GM23338 (cell line): Measurements from ENCODE around the gene NOC3L. TPM values are rescaled to one million over a fixed set of nuclear protein-coding genes. Genes with fewer than 3 reads are reported as not detected.

ENCODE experiments used
- ATAC-seq: fragments of 200-7000 bp; cut with Tn5 transposase; 3 replicates; pipeline ENCODE4 v1.9.1; 2020
- DNase-seq: peaks from one replicate; pipeline ENCODE4 v3.0.0-alpha.2; 2015; ENCODE audit warnings: low spot score
- H2AFZ ChIP-seq: fragments of 200-600 bp; sonication (generic); 2 replicates; pipeline ENCODE4 v1.8.0; 2016; ENCODE audit warnings: antibody characterized with exemption, mild to moderate bottlenecking, moderate library complexity
- H3F3A ChIP-seq: fragments of 200-600 bp; sonication (generic); replicated peaks from 2 replicates; pipeline ENCODE4 v1.8.0; 2017; ENCODE audit warnings: antibody characterized with exemption, mixed run types, low read depth
- H3K27ac ChIP-seq: fragments of 200-600 bp; sonication (generic); 2 replicates; pipeline ENCODE4 v1.6.1; 2016; ENCODE audit warnings: low read depth
- H3K27me3 ChIP-seq: fragments of 200-600 bp; sonication (generic); 2 replicates; pipeline ENCODE4 v1.8.0; 2016; ENCODE audit warnings: mild to moderate bottlenecking, mixed run types, moderate library complexity; ENCODE audit not compliant: insufficient read depth
- H3K36me3 ChIP-seq: fragments of 200-600 bp; sonication (generic); 2 replicates; pipeline ENCODE4 v1.8.0; 2016; ENCODE audit warnings: mild to moderate bottlenecking; ENCODE audit not compliant: insufficient read depth
- H3K4me1 ChIP-seq: fragments of 200-600 bp; sonication (generic); 2 replicates; pipeline ENCODE4 v1.8.0; 2016; ENCODE audit warnings: mild to moderate bottlenecking, moderate library complexity; ENCODE audit not compliant: insufficient read depth
- H3K4me2 ChIP-seq: fragments of 200-600 bp; sonication (generic); 2 replicates; pipeline ENCODE4 v1.7.1; 2017; ENCODE audit warnings: mixed run types
- H3K4me3 ChIP-seq: fragments of 200-600 bp; sonication (generic); 2 replicates; pipeline ENCODE4 v1.6.1; 2016; ENCODE audit warnings: mixed run types
- H3K79me2 ChIP-seq: fragments of 200-600 bp; sonication (generic); replicated peaks from 2 replicates; pipeline ENCODE4 v1.8.0; 2017; ENCODE audit warnings: mild to moderate bottlenecking; ENCODE audit not compliant: insufficient read depth
- H3K9me2 ChIP-seq: fragments of 200-600 bp; sonication (generic); 2 replicates; pipeline ENCODE4 v1.8.0; 2017; ENCODE audit not compliant: insufficient read depth
- H4K20me1 ChIP-seq: fragments of 200-600 bp; sonication (generic); replicated peaks from 2 replicates; pipeline ENCODE4 v1.8.0; 2017; ENCODE audit warnings: mild to moderate bottlenecking; ENCODE audit not compliant: insufficient read depth
- H3K27ac Mint-ChIP-seq: 2 replicates; pipeline ENCODE4 v1.8.0; 2020; ENCODE audit warnings: inconsistent platforms, mild to moderate bottlenecking, moderate library complexity, mixed read lengths
- H3K27me3 Mint-ChIP-seq: 3 replicates; pipeline ENCODE4 v1.8.0; 2022; ENCODE audit warnings: low read depth, mild to moderate bottlenecking, moderate library complexity, mixed read lengths, inconsistent platforms; ENCODE audit not compliant: insufficient read depth, poor library complexity
- H3K36me3 Mint-ChIP-seq: 3 replicates; pipeline ENCODE4 v1.8.0; 2021; ENCODE audit warnings: low read depth, mild to moderate bottlenecking, inconsistent platforms, moderate library complexity, mixed read lengths
- H3K4me1 Mint-ChIP-seq: 3 replicates; pipeline ENCODE4 v1.8.0; 2020; ENCODE audit warnings: mild to moderate bottlenecking, inconsistent platforms, mixed read lengths
- H3K4me3 Mint-ChIP-seq: 3 replicates; pipeline ENCODE4 v1.8.0; 2021; ENCODE audit warnings: moderate library complexity, mild to moderate bottlenecking, inconsistent platforms, mixed read lengths
- H3K9me3 Mint-ChIP-seq: 3 replicates; pipeline ENCODE4 v1.8.0; 2020; ENCODE audit warnings: moderate library complexity, mild to moderate bottlenecking, inconsistent platforms, mixed read lengths
- CREB1 ChIP-seq: fragments of 250-450 bp; sonication (Bioruptor Pico); IDR thresholded peaks from 2 replicates; pipeline ENCODE4 v1.5.0; 2020; ENCODE audit warnings: low read depth, mild to moderate bottlenecking, moderate library complexity
- ETS1 ChIP-seq: IDR thresholded peaks from 2 replicates; pipeline ENCODE4 v1.6.1; 2016; ENCODE audit warnings: antibody characterized with exemption
- EZH2phosphoT487 ChIP-seq: fragments of 200-600 bp; sonication (generic); IDR thresholded peaks from one replicate; pipeline ENCODE4 v1.8.1; 2018; ENCODE audit warnings: antibody characterized with exemption; ENCODE audit not compliant: unreplicated experiment
- NANOG ChIP-seq: IDR thresholded peaks from 2 replicates; pipeline ENCODE4 v1.6.1; 2016; ENCODE audit warnings: antibody characterized with exemption, borderline replicate concordance
- POLR2AphosphoS5 ChIP-seq: IDR thresholded peaks from 2 replicates; pipeline ENCODE4 v1.6.1; 2016; ENCODE audit warnings: antibody characterized with exemption, low read depth
- REST ChIP-seq: IDR thresholded peaks from one replicate; pipeline ENCODE4 v1.6.1; 2018; ENCODE audit warnings: antibody characterized with exemption; ENCODE audit not compliant: unreplicated experiment
- STAT1 ChIP-seq: IDR thresholded peaks from one replicate; pipeline ENCODE4 v1.6.1; 2016; ENCODE audit warnings: antibody characterized with exemption; ENCODE audit not compliant: unreplicated experiment
- ZNF114 ChIP-seq: fragments of 250-450 bp; sonication (Bioruptor Pico); IDR thresholded peaks from 2 replicates; pipeline ENCODE4 v1.5.0; 2020; ENCODE audit warnings: mild to moderate bottlenecking, moderate library complexity
- polyA plus RNA-seq: library from polyadenylated mRNA; unstranded; fragments of >200 nt; fragmentation: Nextera tagmentation; extraction: Ambion mirVana; gene quantifications from 2 replicates; pipeline ENCODE4 v1.2.1, GENCODE V29; 2016
- total RNA-seq: library from RNA; depleted of rRNA; stranded (reverse); fragments of >200 nt; shearing (Covaris generic); gene quantifications from 2 replicates; pipeline ENCODE4 v1.2.3, GENCODE V29; 2014
- TF ChIP-seq, protein P1 (sequence below), 2 experiments: fragments of 200-600 bp in 1 of 2; sonication (generic) in 1 of 2; conservative IDR thresholded peaks; 2 replicates each; pipeline versions ENCODE4 v1.5.1 to v1.6.1; 2016 to 2017; ENCODE audit warnings: antibody characterized with exemption in 2 of 2, low read depth in 2 of 2, mild to moderate bottlenecking in 2 of 2, moderate library complexity in 1 of 2

Gene NOC3L
- total and polyA plus RNA-seq, 2 experiments from 2014 or later: 43.1 to 62.1 TPM

- H3K4me1 ChIP-seq: peaks cover 14% of the 10 kb centered on the region; the same call in 1 of the 2 replicates
- no peaks in the 10 kb centered on the region for H4K20me1 ChIP-seq
- H3F3A ChIP-seq: no peaks in the 10 kb centered on the region
- no peak for DNase-seq
- H3K27ac ChIP-seq: no peak overlapping the region
- TF ChIP-seq ZNF114 (CRISPR knock-in tag) (no peak), STAT1 (no peak), REST (no peak), CREB1 (no peak), POLR2AphosphoS5 (no peak), EZH2phosphoT487 (no peak), NANOG (no peak)
- TF ChIP-seq, protein P1, sequence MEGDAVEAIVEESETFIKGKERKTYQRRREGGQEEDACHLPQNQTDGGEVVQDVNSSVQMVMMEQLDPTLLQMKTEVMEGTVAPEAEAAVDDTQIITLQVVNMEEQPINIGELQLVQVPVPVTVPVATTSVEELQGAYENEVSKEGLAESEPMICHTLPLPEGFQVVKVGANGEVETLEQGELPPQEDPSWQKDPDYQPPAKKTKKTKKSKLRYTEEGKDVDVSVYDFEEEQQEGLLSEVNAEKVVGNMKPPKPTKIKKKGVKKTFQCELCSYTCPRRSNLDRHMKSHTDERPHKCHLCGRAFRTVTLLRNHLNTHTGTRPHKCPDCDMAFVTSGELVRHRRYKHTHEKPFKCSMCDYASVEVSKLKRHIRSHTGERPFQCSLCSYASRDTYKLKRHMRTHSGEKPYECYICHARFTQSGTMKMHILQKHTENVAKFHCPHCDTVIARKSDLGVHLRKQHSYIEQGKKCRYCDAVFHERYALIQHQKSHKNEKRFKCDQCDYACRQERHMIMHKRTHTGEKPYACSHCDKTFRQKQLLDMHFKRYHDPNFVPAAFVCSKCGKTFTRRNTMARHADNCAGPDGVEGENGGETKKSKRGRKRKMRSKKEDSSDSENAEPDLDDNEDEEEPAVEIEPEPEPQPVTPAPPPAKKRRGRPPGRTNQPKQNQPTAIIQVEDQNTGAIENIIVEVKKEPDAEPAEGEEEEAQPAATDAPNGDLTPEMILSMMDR (conservative IDR thresholded peaks at IDR 0.05; ENCODE audit: low read depth in 2 of 2): no peak
- H3K36me3 ChIP-seq: no peaks in the 10 kb centered on the region
- no peaks in the 10 kb centered on the region for H3K79me2 ChIP-seq
- H3K9me2 ChIP-seq: peaks cover 7% of the 10 kb centered on the region; the same call in 1 of the 2 replicates
- H3K4me1 Mint-ChIP-seq: peaks cover 16% of the 10 kb centered on the region
- no peak overlapping the region for H3K4me2 ChIP-seq
- H3K9me3 Mint-ChIP-seq: no peaks in the 10 kb centered on the region
- H3K4me3 ChIP-seq: no peak overlapping the region
- peaks cover 3% of the 10 kb centered on the region for H3K27me3 Mint-ChIP-seq
- H3K4me3 Mint-ChIP-seq: no peak overlapping the region
- ATAC-seq: no peak
- H2AFZ ChIP-seq: no peak overlapping the region
- H3K36me3 Mint-ChIP-seq: no peaks in the 10 kb centered on the region
- H3K27ac Mint-ChIP-seq: no peak overlapping the region
- no peaks in the 10 kb centered on the region for H3K27me3 ChIP-seq
These were observed 70.2 kb downstream of the NOC3L start for GRCh38 chr10:94292434-94293090.

DNA sequence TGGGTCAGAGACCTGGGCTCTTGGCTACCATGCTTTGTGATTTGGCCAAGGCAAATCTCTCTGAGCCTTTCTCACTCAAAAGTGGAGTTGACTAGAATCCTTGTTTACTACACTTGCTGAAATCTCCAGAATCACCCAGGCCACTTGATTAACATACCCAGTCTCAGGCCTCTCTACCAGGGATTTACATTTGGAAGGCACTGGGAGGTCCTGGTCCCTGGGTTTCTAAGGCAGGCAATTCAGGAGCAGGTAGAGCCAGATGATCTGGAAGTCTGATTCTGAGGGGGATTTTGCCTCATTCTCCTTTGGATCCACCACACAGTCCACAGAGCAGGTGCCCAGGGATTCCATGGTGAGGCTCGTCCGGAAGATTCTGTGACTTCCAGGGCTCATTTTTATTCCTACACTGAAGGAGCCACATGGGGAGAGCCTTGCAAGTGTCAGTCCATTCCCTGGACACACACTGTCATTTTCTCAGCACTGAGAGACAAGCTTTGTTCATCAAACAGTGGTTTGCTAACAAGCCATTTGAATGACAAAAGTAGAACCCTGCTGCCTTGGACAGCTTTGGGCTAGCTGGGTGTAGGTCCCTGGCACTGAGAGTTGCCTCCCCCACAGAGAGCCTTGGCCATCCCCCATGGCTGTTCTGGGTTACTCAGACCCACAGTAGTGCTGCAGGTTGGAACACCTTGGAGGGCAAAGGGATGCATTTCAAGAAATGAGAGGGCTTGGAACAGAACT is 74.2 kb downstream of the NOC3L start:
- Mint-ChIP-seq H3K9me3 (no peaks in the 10 kb centered on the region), H3K27me3 (peaks cover 4% of the 10 kb centered on the region), H3K36me3 (no peaks in the 10 kb centered on the region), H3K4me1 (peaks cover 16% of the 10 kb centered on the region), H3K4me3 (no peak overlapping the region), H3K27ac (0 out of 2 replicates have a peak overlapping the region, but pooled peaks have one; percentile 18)
- Histone ChIP-seq H3K4me3 (no peak overlapping the region), H2AFZ (no peak overlapping the region), H3K36me3 (no peaks in the 10 kb centered on the region), H3K4me2 (peak overlapping the region; percentile 67), H3K79me2 (no peaks in the 10 kb centered on the region), H3K27me3 (no peaks in the 10 kb centered on the region), H3F3A (no peaks in the 10 kb centered on the region), H4K20me1 (no peaks in the 10 kb centered on the region; the same call in 1 of the 2 replicates), H3K9me2 (no peaks in the 10 kb centered on the region), H3K4me1 (peaks cover 14% of the 10 kb centered on the region; the same call in 1 of the 2 replicates), H3K27ac (no peak overlapping the region)
- DNase-seq (peak; percentile 31), ATAC-seq (peak; percentile 92)
- TF ChIP-seq, protein P1 (conservative IDR thresholded peaks at IDR 0.05; ENCODE audit: low read depth in 2 of 2): no peak
- TF ChIP-seq STAT1: no peak
- no peak for TF ChIP-seq REST
- TF ChIP-seq NANOG: no peak
- TF ChIP-seq ETS1: no peak
- TF ChIP-seq POLR2AphosphoS5: no peak
